ENCODE results near the gene TP53TG3D.
"Not testable (repeated sequence)": the region's sequence is repeated elsewhere in the genome, so short reads cannot be mapped to it uniquely, and the experiment has no call there.

TP53TG3D gene, protein sequence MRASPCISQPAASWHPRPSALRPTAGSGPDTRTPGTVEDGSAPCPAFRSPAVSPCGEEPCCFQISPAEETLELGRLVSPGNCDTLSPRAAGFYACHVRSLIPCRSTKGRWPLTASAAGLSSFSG

GRCh38 chr16:32252986-32253385, at the start of gene TP53TG3D:
TSS of gene TP53TG3D (plus strand) at chr16:32253286. CDS start at chr16:32253354, 68 bp downstream.
- DNase-seq, result not testable (repeated sequence)

DNA sequence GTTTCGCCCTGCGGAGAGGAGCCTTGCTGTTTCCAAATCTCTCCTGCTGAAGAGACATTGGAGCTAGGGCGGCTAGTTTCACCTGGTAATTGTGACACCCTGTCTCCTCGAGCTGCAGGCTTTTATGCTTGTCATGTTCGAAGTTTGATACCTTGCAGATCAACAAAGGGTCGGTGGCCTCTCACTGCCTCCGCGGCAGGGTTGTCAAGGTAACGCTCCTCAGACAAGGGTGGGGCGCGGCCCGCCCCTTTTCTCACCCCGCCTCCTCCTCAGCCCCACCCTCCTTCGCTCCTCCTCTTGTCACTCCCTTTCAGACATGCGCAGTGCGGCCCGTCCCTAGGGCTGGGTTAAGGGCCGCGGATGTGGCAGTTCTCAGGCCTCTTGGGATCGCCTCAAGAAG, 421 bp downstream of the TP53TG3D start:
- DNase-seq, result not testable (repeated sequence)

DNA sequence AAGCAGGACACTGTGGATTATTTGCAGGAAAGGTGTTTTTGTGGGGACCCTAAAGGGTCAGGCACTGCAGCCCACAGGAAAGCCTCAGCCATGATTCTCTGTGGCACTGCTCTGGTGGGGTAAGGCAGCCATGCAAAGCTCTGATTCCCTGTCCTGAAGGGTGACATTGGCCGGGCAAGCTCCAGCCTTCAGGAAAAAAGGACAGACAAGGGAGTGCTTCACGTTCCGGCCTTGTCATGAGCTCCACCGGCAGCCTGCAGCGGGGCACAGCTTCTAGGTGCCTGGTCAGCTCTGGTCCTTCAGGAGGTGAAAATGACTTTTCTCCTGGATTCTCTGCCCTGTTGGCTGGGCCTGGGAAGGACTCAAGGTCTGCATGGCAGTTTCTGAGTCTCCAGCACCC, 8.4 kb downstream of the TP53TG3D start:
- not testable (repeated sequence) for DNase-seq

DNA sequence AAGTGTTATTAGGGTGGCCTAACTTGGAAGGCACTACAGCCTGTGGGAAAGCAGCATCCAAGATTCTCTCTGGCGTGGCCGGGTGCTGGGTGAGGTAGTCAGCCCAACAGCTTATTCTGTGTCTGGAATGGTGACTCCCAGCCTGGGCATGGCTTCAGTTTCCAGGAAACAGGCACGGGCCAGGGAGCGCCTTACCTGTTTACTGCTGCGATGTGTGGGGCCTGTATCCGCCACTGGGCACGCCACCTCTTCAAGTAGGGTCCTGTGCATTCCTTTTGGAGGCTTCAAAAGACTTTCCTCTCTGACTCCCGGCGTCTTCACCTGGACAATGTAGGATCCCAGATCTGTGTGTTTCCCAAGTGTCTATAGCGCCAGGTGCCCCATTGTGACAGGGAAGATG, 10.5 kb downstream of the TP53TG3D start:
- DNase-seq, result not testable (repeated sequence)

GRCh38 chr16:32281910-32282309, 28.8 kb downstream of the TP53TG3D start:
- not testable (repeated sequence) for DNase-seq

GRCh38 chr16:32283024-32283423, 29.9 kb downstream of the TP53TG3D start:
- DNase-seq, result not testable (repeated sequence)

DNA sequence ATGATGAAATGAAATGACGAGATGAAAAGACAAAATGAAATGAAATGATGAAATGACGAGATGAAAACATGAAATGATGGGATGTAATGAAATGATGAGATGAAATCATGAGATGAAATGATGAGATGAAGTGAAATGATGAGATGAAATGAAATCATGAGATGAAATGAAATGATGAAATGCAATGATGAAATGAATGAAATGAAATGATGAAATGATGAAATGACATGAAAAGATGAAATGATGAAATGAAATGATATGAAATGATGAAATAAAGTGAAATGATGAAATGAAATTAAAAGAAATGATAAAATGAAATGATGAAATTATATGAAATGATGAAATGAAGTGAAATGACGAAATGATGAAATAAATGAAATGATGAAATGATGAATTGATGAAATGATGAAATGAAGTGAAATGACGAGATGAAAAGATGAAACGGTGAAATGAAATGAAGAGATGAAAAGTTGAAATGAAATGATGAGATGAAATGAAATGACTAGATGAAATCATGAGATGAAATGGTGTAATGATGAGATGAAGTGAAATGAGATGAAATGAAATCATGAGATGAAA, 30.9 kb downstream of the TP53TG3D start:
- not testable (repeated sequence) for DNase-seq

- not testable (repeated sequence) for DNase-seq
These were observed 32.0 kb downstream of the TP53TG3D start for GRCh38 chr16:32284800-32285796.

GRCh38 chr16:32286193-32286592, 33.1 kb downstream of the TP53TG3D start:
- not testable (repeated sequence) for DNase-seq

DNA sequence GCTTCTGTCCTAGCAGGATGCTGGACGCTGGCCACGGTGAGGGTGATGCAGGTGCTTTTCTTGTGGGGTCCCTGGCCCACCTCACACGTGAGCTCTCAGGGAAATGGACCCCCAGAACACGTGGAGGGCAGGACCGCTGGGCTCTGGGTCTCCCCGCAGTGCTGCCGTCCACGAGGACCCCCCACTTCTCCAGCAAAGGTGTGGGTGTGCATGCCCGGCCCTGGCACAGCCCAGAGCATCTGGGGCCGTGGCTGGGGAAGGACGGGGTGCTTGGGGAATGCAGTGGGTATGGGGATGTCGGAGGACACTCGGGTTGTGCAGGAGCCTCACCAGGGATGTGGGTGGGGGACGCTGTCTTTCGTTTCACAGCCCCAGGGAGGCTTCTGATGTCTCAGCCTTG, 34.7 kb downstream of the TP53TG3D start:
- not testable (repeated sequence) for DNase-seq

DNA sequence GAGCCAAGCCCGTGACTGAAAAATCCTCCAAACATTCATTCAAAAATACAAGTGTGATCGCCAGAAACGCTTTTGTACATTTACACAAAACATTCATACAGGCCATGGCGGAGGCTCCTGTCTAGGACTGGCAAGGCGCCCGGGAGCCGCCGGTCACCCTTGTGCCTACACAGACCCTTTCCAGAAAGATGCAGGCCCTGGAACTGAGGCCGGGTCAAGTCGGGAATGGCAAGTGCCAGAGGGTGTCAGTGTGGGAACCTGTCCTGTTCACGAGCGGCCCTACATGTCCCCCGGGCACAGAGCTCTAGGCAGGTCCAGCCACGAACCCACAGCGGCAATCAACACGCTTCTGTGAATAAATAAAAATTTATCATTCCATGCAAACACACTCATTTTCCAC, 36.1 kb downstream of the TP53TG3D start:
- DNase-seq, result not testable (repeated sequence)

GRCh38 chr16:32302776-32303175, 49.7 kb downstream of the TP53TG3D start:
- not testable (repeated sequence) for DNase-seq

Measured in NCI-H69 (cell line).